NT2/D1 (cell line): ENCODE measurements around the gene FOXP1.

ENCODE experiments used
- SUZ12 ChIP-seq: IDR thresholded peaks from 2 replicates; pipeline ENCODE4 v1.6.1; 2011; ENCODE audit not compliant: insufficient read length, insufficient read depth; ENCODE audit errors: extremely low read depth
- YY1 ChIP-seq: IDR thresholded peaks from 2 replicates; pipeline ENCODE4 v1.6.1; 2011; ENCODE audit not compliant: insufficient read length, insufficient read depth

DNA sequence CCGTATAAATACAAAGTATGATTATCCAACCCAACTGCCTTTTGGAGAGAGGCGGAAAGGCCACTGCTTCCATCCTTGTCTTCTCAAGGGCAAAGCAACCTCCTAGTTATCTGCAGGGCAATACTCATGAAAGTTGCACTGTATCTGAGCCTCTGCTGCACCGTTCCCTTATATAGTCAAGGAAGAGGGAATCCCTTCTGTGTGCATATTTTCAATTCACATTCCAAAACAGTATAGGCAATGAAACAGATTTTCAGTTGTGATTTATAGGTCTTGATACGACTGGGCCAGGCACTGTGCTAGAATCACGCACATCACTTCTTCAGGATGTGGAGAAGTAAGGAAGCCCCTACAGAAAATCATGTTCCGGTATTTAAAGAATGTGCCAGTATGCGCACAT, 455.7 kb downstream of the FOXP1 start:
- no peak for TF ChIP-seq YY1
- TF ChIP-seq SUZ12: no peak
